Loucy (cell line): ENCODE data around the gene FAM117A.

Experiments
- H2AFZ ChIP-seq: fragments of 200-600 bp; sonication (generic); 2 replicates; pipeline ENCODE4 v1.6.0; 2016; ENCODE audit warnings: antibody characterized with exemption, mild to moderate bottlenecking, low read length, moderate library complexity
- H3F3A ChIP-seq: fragments of 200-600 bp; 2 replicates; pipeline ENCODE4 v1.6.0; 2016; ENCODE audit warnings: antibody characterized with exemption, low read depth, mild to moderate bottlenecking
- H3K27me3 ChIP-seq: fragments of 200-600 bp; sonication (generic); 2 replicates; pipeline ENCODE4 v1.6.1; 2014; ENCODE audit warnings: low read length, mild to moderate bottlenecking; ENCODE audit not compliant: insufficient read depth, poor library complexity, severe bottlenecking
- H3K36me3 ChIP-seq: fragments of 200-600 bp; sonication (generic); 2 replicates; pipeline ENCODE4 v1.6.1; 2016; ENCODE audit warnings: low read length; ENCODE audit not compliant: insufficient read depth
- H3K4me1 ChIP-seq: fragments of 200-600 bp; sonication (generic); 2 replicates; pipeline ENCODE4 v1.5.1; 2014; ENCODE audit warnings: low read length, mild to moderate bottlenecking; ENCODE audit not compliant: insufficient read depth, poor library complexity, severe bottlenecking
- H3K4me2 ChIP-seq: fragments of 200-600 bp; sonication (generic); 2 replicates; pipeline ENCODE4 v1.6.0; 2014; ENCODE audit warnings: antibody characterized with exemption, low read length, low read depth, mild to moderate bottlenecking; ENCODE audit not compliant: poor library complexity, severe bottlenecking
- H3K4me3 ChIP-seq: fragments of 200-600 bp; sonication (generic); 2 replicates; pipeline ENCODE4 v1.5.1; 2014; ENCODE audit warnings: low read length, mild to moderate bottlenecking, mixed read lengths; ENCODE audit not compliant: poor library complexity, severe bottlenecking
- H3K79me2 ChIP-seq: fragments of 200-600 bp; sonication (generic); 2 replicates; pipeline ENCODE4 v1.6.1; 2014; ENCODE audit warnings: low read length; ENCODE audit not compliant: insufficient read depth
- H3K9ac ChIP-seq: fragments of 200-600 bp; sonication (generic); 2 replicates; pipeline ENCODE4 v1.6.0; 2014; ENCODE audit warnings: mild to moderate bottlenecking, low read depth, low read length, moderate library complexity; ENCODE audit not compliant: poor library complexity, severe bottlenecking
- H3K9me2 ChIP-seq: fragments of 200-600 bp; sonication (generic); replicated peaks from 2 replicates; pipeline ENCODE4 v1.6.1; 2016; ENCODE audit warnings: low read depth, low read length, mixed read lengths
- H3K9me3 ChIP-seq: fragments of 200-600 bp; sonication (generic); 2 replicates; pipeline ENCODE4 v1.6.1; 2014; ENCODE audit warnings: mild to moderate bottlenecking, antibody characterized with exemption, low read length, low read depth; ENCODE audit not compliant: insufficient read depth
- H4K20me1 ChIP-seq: fragments of 200-600 bp; sonication (generic); 2 replicates; pipeline ENCODE4 v1.6.0; 2014; ENCODE audit warnings: antibody characterized with exemption, low read length, mild to moderate bottlenecking; ENCODE audit not compliant: insufficient read depth, poor library complexity, severe bottlenecking
- CTCF ChIP-seq: fragments of 200-600 bp; sonication (generic); conservative IDR thresholded peaks from 2 replicates; pipeline ENCODE4 v1.5.1; 2014; ENCODE audit warnings: mild to moderate bottlenecking, antibody characterized with exemption, low read length
- EZH2phosphoT487 ChIP-seq: fragments of 200-600 bp; IDR thresholded peaks from 2 replicates; pipeline ENCODE4 v1.6.1; 2018; ENCODE audit warnings: antibody characterized with exemption, mild to moderate bottlenecking, moderate library complexity, borderline replicate concordance

FAM117A gene

DNA sequence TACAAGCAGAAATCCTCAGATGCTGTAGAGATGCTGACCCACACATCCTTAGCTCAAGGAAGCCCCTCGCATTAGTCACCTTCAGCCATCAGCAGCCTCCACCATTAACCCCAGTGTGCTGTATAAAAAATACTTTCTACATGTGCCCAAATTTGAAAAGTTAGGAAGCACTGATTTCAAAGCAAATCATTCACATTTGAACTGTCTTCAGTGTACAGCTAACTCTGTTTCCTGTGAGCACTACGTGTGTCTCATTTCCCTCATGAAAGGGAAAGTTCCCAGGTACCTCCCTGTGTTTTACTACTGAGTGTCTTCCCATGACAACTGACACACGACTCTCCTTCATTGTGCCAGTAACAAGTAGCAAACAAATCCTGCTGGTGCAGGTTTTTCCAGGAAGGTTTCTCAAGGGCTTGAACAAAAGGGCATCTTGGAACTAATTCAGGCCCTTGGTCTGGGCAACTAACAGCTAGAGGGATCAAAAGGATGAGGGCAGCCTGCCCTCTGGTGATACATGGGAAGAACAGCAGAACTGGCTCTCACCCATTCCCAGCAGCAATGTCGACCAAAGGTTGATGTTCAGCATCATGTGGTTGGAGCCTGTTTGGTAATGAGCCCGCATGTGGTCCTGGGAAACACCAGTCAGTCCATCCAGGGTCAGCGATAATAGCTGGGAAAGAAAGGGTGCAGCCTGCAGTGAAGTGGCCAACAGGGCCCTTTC, 60.2 kb downstream of the FAM117A start:
- no peak overlapping the region for H3K4me3 ChIP-seq
- H3K79me2 ChIP-seq: peaks cover 32% of the 10 kb centered on the region
- no peak overlapping the region for H3K4me2 ChIP-seq
- peaks cover 3% of the 10 kb centered on the region for H4K20me1 ChIP-seq
- peaks cover 18% of the 10 kb centered on the region for H3K4me1 ChIP-seq
- no peak overlapping the region for H3K9ac ChIP-seq
- no peak overlapping the region for H2AFZ ChIP-seq
- no peaks in the 10 kb centered on the region for H3K9me2 ChIP-seq
- H3K9me3 ChIP-seq: no peaks in the 10 kb centered on the region
- peaks cover 46% of the 10 kb centered on the region for H3K36me3 ChIP-seq
- H3F3A ChIP-seq: no peaks in the 10 kb centered on the region
- no peaks in the 10 kb centered on the region for H3K27me3 ChIP-seq
- TF ChIP-seq CTCF (peak; percentile 70), EZH2phosphoT487 (no peak)

- TF ChIP-seq CTCF (no peak), EZH2phosphoT487 (no peak)
- peaks cover 16% of the 10 kb centered on the region; the same call in 1 of the 2 replicates for H3K79me2 ChIP-seq
- H2AFZ ChIP-seq: no peak overlapping the region
- H3K4me2 ChIP-seq: no peak overlapping the region
- H3K27me3 ChIP-seq: no peaks in the 10 kb centered on the region
- H3K4me1 ChIP-seq: peaks cover 7% of the 10 kb centered on the region
- H3F3A ChIP-seq: no peaks in the 10 kb centered on the region
- no peak overlapping the region for H3K9ac ChIP-seq
- no peaks in the 10 kb centered on the region for H4K20me1 ChIP-seq
- H3K9me3 ChIP-seq: no peaks in the 10 kb centered on the region
- H3K9me2 ChIP-seq: no peaks in the 10 kb centered on the region
- no peak overlapping the region for H3K4me3 ChIP-seq
- H3K36me3 ChIP-seq: peaks cover 46% of the 10 kb centered on the region
These were observed 63.0 kb downstream of the FAM117A start for GRCh38 chr17:49700960-49701359.

GRCh38 chr17:49699966-49700575, 63.9 kb downstream of the FAM117A start:
- Histone ChIP-seq H3K4me1 (peaks cover 7% of the 10 kb centered on the region), H3K9ac (no peak overlapping the region)

More at GRCh38 chr17:49699966-49700575, 63.9 kb downstream of the FAM117A start:
- Histone ChIP-seq H2AFZ (no peak overlapping the region), H3K4me3 (no peak overlapping the region), H3K36me3 (peaks cover 45% of the 10 kb centered on the region), H3K4me2 (no peak overlapping the region), H3K27me3 (no peaks in the 10 kb centered on the region), H3K9me2 (no peaks in the 10 kb centered on the region), H3K9me3 (no peaks in the 10 kb centered on the region), H4K20me1 (no peaks in the 10 kb centered on the region), H3F3A (no peaks in the 10 kb centered on the region), H3K79me2 (peaks cover 7% of the 10 kb centered on the region; the same call in 1 of the 2 replicates)
- TF ChIP-seq EZH2phosphoT487 (no peak), CTCF (no peak)
